Measurements from ENCODE around the gene SCLY.

The SCLY gene

DNA sequence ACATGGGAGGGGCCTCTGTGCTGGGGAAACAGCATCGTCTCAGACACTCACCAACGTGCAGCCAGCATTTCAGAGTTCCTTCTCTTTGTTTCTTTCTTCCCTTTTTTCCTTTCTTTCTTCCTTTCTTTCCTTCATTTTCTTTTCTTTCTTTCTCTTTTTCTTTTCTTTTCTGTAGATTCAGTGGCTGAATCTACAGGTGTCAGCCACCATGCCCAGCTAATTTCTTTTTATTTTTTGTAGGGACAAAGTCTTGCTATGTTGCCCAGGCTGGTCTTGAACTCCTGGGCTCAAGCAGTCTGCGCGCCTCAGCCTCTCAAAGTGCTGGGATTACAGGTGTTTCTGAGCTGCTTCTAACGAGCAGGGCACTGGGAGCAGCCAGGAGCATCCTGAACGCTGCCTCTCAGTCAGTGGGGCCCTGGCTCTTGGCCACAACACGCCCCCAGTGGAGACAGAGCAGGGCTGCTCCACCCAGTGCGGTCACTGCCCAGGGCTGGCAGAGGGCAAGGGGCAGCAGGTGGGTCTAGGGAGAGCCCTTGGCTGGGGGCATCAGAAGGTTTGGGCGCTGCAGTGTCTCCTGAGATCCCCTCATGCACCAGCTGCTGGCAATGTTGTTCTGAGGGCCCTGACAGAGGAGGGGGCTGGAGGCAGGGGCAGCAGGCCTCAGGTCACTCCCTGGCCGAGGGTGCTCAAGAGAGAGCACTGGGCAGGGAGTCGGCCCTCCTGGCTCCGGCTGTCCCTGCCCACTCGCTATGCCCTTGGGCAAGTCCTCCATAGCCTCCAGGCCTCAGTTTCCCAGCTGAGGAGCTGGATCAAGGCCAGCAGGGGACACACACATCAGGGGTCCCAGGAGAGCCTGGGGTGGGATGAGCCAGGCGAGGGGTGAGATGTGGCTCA, 72.9 kb downstream of the SCLY start:
- TF ChIP-seq GATA2 (IDR thresholded peaks at IDR 0.05; ENCODE audit: low read depth, low read length) (no peak), GATA3 (IDR thresholded peaks at IDR 0.05; ENCODE audit: low read depth, low read length) (no peak)

DNA sequence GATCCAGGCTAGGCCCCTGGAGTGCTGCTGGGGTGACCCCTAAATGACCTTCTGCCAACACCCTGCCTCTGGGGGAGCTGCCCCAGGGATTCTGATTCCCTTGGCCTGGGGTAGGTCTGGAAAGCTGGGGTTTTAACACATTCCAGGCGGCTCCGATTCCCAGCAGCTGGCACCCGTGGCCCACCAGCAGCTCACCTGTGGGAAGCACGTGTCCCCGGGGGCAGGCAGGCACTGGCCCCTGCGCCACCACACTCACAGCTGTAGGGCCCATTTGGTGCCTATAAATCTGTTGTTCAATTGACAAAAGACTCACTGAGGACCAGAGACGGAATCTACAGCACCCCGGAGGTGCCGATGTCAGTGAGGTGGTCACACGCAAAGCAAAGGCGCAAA, 73.6 kb downstream of the SCLY start:
- TF ChIP-seq GATA3 (IDR thresholded peaks at IDR 0.05; ENCODE audit: low read depth, low read length) (no peak), GATA2 (IDR thresholded peaks at IDR 0.05; ENCODE audit: low read depth, low read length) (no peak)

GRCh38 chr2:238135601-238136150, 74.9 kb downstream of the SCLY start:
- TF ChIP-seq GATA2 (IDR thresholded peaks at IDR 0.05; ENCODE audit: low read depth, low read length) = no peak
- no peak for TF ChIP-seq GATA3 (IDR thresholded peaks at IDR 0.05; ENCODE audit: low read depth, low read length)

DNA sequence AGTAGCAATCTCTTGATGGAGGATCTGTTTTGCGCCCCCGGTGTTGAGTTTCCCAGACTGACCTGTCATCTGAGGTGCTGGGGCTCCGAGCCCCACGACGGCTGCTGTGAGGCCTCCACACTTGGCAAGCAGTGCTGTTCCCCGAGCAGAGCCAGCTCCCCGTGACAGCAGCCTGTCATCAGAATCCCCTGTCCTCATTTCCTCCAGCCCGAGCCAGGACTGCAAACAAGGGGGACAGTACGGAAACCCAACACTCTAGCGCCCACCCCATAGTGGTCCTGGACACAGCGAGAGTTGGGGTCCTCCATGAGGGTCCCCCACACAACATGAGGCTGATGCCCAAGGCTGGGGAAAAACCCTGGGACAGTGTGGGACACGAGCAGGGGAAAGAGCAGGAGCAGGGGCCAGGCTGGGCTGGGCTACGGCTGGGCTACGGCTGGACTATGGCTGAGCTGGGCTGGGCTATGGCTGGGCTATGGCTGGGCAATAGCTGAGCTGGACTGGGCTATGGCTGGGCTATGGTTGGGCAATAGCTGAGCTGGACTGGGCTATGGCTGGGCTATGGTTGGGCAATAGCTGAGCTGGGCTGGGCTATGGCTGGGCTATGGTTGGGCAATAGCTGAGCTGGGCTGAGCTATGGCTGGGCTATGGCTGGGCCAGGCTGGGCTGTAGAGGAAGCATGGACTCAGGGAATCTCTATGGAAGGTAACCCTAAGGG, 76.2 kb downstream of the SCLY start:
- no peak for TF ChIP-seq GATA3 (IDR thresholded peaks at IDR 0.05; ENCODE audit: low read depth, low read length)
- no peak for TF ChIP-seq GATA2 (IDR thresholded peaks at IDR 0.05; ENCODE audit: low read depth, low read length)

DNA sequence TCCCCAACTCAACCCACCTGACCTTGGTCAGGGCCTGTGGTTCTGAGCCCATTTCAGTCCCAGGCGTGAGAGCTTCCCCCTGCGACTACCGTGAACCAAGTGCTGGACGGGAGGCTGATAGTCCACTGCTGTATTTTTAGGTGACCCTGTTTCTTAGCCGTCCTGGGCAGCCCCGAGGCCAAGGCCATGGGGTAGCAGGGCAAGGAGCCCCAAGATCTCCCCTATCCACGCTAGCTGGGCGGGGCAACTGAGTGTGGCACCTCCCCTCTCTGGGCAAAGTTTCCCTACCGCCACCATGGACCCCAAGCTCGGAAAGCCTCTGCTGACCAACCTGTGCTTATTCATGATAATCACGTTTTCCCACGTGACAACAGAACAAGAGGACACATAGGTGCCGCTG, 77.1 kb downstream of the SCLY start:
- TF ChIP-seq GATA3 (IDR thresholded peaks at IDR 0.05; ENCODE audit: low read depth, low read length) = no peak
- TF ChIP-seq GATA2 (IDR thresholded peaks at IDR 0.05; ENCODE audit: low read depth, low read length) = no peak

DNA sequence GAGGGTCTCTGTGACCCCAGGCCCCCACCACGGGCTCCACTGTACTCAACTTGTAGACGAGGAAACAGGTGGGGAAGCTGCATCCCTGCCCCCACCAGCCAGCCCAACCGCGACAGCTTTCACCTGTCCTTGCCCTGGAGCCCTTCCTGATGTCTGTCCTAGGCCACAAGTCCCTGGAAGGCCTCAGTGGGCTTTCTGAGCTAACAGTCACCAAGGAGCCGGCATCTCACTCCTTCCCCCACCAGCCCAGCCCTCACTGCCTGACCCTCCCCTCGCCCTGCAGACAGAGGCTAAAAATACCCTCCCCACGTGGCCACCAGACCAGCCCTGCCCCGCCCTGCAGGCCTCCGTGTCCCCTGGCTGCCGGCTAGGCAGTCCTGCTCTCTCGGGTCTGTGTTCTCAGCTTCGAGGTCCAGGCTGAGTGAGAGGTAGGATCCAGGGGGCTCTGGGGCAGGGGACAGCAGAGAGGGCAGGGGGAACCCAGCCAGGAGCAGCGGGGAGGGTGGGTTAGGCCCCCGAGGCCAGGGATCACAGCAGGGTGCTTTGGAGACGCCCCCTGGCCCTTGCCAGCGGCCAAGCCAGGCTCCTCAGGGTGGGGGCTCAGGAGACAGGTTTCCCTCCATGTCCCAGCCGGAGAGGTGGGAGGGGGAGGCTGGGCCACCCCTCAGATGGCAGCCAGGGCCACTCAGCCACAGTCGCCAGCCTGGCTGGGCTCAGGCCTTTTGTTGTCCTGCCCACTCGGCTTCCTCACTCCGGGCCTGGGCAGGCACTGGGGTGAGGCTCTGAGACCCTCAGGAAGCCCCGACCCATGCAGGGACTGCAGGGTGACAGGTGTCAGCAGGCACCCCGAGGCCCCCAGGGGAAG, 77.8 kb downstream of the SCLY start, which contains the start of gene KLHL30:
Gene KLHL30 (plus strand): TSS at position 338 of the 865 bp plus-strand sequence. CDS start 2,087 bp downstream, outside the sequence.
- TF ChIP-seq GATA3 (IDR thresholded peaks at IDR 0.05; ENCODE audit: low read depth, low read length) = no peak
- no peak for TF ChIP-seq GATA2 (IDR thresholded peaks at IDR 0.05; ENCODE audit: low read depth, low read length)

- TF ChIP-seq GATA3 (IDR thresholded peaks at IDR 0.05; ENCODE audit: low read depth, low read length) (no peak), GATA2 (IDR thresholded peaks at IDR 0.05; ENCODE audit: low read depth, low read length) (no peak)
These were observed 78.6 kb downstream of the SCLY start for GRCh38 chr2:238139196-238140039.

GRCh38 chr2:238140040-238140439, 79.2 kb downstream of the SCLY start:
- TF ChIP-seq GATA3 (IDR thresholded peaks at IDR 0.05; ENCODE audit: low read depth, low read length) (no peak), GATA2 (IDR thresholded peaks at IDR 0.05; ENCODE audit: low read depth, low read length) (no peak)

- TF ChIP-seq GATA3 (IDR thresholded peaks at IDR 0.05; ENCODE audit: low read depth, low read length) = no peak
- TF ChIP-seq GATA2 (IDR thresholded peaks at IDR 0.05; ENCODE audit: low read depth, low read length) = no peak
These were observed 80.1 kb downstream of the SCLY start for GRCh38 chr2:238140721-238141540.

- TF ChIP-seq GATA2 (IDR thresholded peaks at IDR 0.05; ENCODE audit: low read depth, low read length) (no peak), GATA3 (IDR thresholded peaks at IDR 0.05; ENCODE audit: low read depth, low read length) (no peak)
These were observed 80.9 kb downstream of the SCLY start for GRCh38 chr2:238141541-238142318.

All from SH-SY5Y (cell line).